IMR-90 (cell line): ENCODE results near the gene COX8C.

Experiments used
- CHD1 ChIP-seq: IDR thresholded peaks from 2 replicates; pipeline ENCODE4 v1.6.1; 2012; ENCODE audit warnings: low read depth, low read length, improper control_type of control experiment
- MAFK ChIP-seq: IDR thresholded peaks from 2 replicates; pipeline ENCODE4 v1.6.1; 2012; ENCODE audit warnings: low read depth, low read length, improper control_type of control experiment
- MXI1 ChIP-seq: IDR thresholded peaks from 2 replicates; pipeline ENCODE4 v1.6.1; 2012; ENCODE audit warnings: low read depth, mild to moderate bottlenecking, low read length, moderate library complexity, borderline replicate concordance
- POLR2A ChIP-seq: IDR thresholded peaks from 2 replicates; pipeline ENCODE4 v1.6.1; 2012; ENCODE audit warnings: mild to moderate bottlenecking, low read depth, low read length
- RAD21 ChIP-seq: IDR thresholded peaks from 2 replicates; pipeline ENCODE4 v1.6.1; 2012; ENCODE audit warnings: low read length, improper control_type of control experiment
- TF ChIP-seq, protein P1 (sequence below): conservative IDR thresholded peaks from 2 replicates; pipeline ENCODE4 v1.5.1; 2012; ENCODE audit warnings: mild to moderate bottlenecking, low read depth, low read length, improper control_type of control experiment
- TF ChIP-seq, protein P2 (sequence below): fragments of 150-350 bp; IDR thresholded peaks from 2 replicates; pipeline ENCODE4 v1.6.1; 2016; ENCODE audit warnings: low read depth, mild to moderate bottlenecking, low read length, moderate library complexity, borderline replicate concordance

DNA sequence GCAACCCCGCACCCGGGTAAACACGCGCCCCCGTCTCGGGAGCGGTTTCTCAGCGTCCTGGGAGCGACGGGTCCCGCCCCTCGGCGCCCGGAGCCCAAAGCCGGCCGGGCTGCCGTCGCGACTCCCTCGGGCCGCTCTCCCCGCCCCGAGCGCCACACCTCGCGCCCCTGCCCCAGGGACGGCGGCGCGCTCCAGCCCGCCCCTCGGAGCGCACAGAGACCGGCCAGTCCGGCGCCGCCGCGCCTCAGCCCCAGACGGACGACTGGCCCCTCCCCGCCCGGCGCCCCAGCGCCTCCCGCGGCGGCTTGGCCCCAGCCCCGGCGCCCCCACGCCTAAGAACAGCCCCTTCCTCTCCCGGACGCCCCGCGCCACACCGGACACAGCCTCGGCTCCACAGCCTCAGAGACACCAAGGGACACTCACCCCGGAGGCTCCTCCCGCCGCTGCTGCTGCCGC, 14.6 kb upstream of the COX8C start:
- TF ChIP-seq, protein P1, sequence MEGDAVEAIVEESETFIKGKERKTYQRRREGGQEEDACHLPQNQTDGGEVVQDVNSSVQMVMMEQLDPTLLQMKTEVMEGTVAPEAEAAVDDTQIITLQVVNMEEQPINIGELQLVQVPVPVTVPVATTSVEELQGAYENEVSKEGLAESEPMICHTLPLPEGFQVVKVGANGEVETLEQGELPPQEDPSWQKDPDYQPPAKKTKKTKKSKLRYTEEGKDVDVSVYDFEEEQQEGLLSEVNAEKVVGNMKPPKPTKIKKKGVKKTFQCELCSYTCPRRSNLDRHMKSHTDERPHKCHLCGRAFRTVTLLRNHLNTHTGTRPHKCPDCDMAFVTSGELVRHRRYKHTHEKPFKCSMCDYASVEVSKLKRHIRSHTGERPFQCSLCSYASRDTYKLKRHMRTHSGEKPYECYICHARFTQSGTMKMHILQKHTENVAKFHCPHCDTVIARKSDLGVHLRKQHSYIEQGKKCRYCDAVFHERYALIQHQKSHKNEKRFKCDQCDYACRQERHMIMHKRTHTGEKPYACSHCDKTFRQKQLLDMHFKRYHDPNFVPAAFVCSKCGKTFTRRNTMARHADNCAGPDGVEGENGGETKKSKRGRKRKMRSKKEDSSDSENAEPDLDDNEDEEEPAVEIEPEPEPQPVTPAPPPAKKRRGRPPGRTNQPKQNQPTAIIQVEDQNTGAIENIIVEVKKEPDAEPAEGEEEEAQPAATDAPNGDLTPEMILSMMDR = no peak
- no peak for TF ChIP-seq MAFK
- no peak for TF ChIP-seq CHD1
- no peak for TF ChIP-seq RAD21
- no peak for TF ChIP-seq POLR2A
- TF ChIP-seq, protein P2, sequence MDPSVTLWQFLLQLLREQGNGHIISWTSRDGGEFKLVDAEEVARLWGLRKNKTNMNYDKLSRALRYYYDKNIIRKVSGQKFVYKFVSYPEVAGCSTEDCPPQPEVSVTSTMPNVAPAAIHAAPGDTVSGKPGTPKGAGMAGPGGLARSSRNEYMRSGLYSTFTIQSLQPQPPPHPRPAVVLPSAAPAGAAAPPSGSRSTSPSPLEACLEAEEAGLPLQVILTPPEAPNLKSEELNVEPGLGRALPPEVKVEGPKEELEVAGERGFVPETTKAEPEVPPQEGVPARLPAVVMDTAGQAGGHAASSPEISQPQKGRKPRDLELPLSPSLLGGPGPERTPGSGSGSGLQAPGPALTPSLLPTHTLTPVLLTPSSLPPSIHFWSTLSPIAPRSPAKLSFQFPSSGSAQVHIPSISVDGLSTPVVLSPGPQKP = no peak
- TF ChIP-seq MXI1 = no peak
